NCI-H460 (cell line): ENCODE results near the gene OSM. TPM values are rescaled to one million over a fixed set of nuclear protein-coding genes. Genes with fewer than 3 reads are reported as not detected.
"Not testable (repeated sequence)": the region's sequence is repeated elsewhere in the genome, so short reads cannot be mapped to it uniquely, and the experiment has no call there.

Experiments used
- DNase-seq: peaks from one replicate; pipeline ENCODE4 v3.0.0-alpha.2; 2016; ENCODE audit warnings: low read depth; ENCODE audit errors: extremely low read depth
- total RNA-seq: library from RNA; depleted of rRNA; stranded (reverse); fragments of >200 nt; shearing (Covaris generic); gene quantifications from 2 replicates; pipeline ENCODE4 v1.2.3, GENCODE V29; 2014

The OSM gene
- total RNA-seq, 1 experiment from 2014 or later = 4.8 TPM

GRCh38 chr22:30245985-30246813 is 20.5 kb downstream of the OSM start, which contains the start of gene LIF:
TSS of gene LIF (minus strand) at chr22:30246759. CDS start at chr22:30246695, 64 bp downstream.
- DNase-seq = no peak

- DNase-seq = no peak
Observed at GRCh38 chr22:30245181-30245984, 21.3 kb downstream of the OSM start.

GRCh38 chr22:30244641-30245040 is 22.0 kb downstream of the OSM start:
- no peak for DNase-seq

GRCh38 chr22:30244066-30244465 is 22.6 kb downstream of the OSM start:
- no peak for DNase-seq

- DNase-seq = no peak
Observed at GRCh38 chr22:30243661-30244060, 23.0 kb downstream of the OSM start.

GRCh38 chr22:30241576-30242371 is 24.9 kb downstream of the OSM start:
- DNase-seq = no peak

- no peak for DNase-seq
Observed at GRCh38 chr22:30240541-30241417, 25.9 kb downstream of the OSM start.

GRCh38 chr22:30239488-30240405 is 26.9 kb downstream of the OSM start:
- no peak for DNase-seq

GRCh38 chr22:30238661-30239487 is 27.8 kb downstream of the OSM start:
- no peak for DNase-seq

GRCh38 chr22:30238136-30238535 is 28.5 kb downstream of the OSM start:
- DNase-seq = no peak

GRCh38 chr22:30236875-30237274 is 29.8 kb downstream of the OSM start:
- DNase-seq = no peak

GRCh38 chr22:30235687-30236170 is 30.9 kb downstream of the OSM start:
- no peak for DNase-seq

GRCh38 chr22:30234786-30235470 is 31.7 kb downstream of the OSM start:
- DNase-seq = no peak

GRCh38 chr22:30234325-30234724 is 32.3 kb downstream of the OSM start:
- not testable (repeated sequence) for DNase-seq

- no peak for DNase-seq
Observed at GRCh38 chr22:30233582-30233981, 33.1 kb downstream of the OSM start.

GRCh38 chr22:30232716-30233218 is 33.9 kb downstream of the OSM start:
- no peak for DNase-seq
